MM.1S (cell line): ENCODE measurements around the gene HSP90AA1.

Experiments
- CTCF ChIP-seq: fragments of 300-600 bp; sonication (generic); IDR thresholded peaks from 2 replicates; pipeline ENCODE4 v1.5.1; 2016; ENCODE audit warnings: antibody characterized with exemption, low read length, mixed read lengths
- EZH2 ChIP-seq: fragments of 300-600 bp; sonication (generic); optimal IDR thresholded peaks from 2 replicates; pipeline ENCODE3; 2017; ENCODE audit warnings: low read depth, mild to moderate bottlenecking, antibody characterized with exemption, low read length, mixed read lengths

GRCh38 chr14:102063109-102063807 lies 23.6 kb downstream of the HSP90AA1 start:
- TF ChIP-seq CTCF: peak; percentile 31
- TF ChIP-seq EZH2: no peak
